HEK293 (cell line): Measurements from ENCODE around the gene PANK4.
A peak's percentile ranks its signal among the peaks of the same experiment; 100 is the strongest.

ENCODE experiments used
- EGR2 ChIP-seq: fragments of 450-650 bp; formaldehyde crosslinking; IDR thresholded peaks from 2 replicates; pipeline ENCODE4 v1.5.1; 2016; ENCODE audit warnings: low read depth, missing biosample characterization, missing genetic modification characterization
- GLIS1 ChIP-seq: fragments of 450-650 bp; formaldehyde crosslinking; IDR thresholded peaks from 2 replicates; pipeline ENCODE4 v1.5.1; 2016; ENCODE audit warnings: missing biosample characterization, missing genetic modification characterization
- GLIS2 ChIP-seq: fragments of 450-650 bp; formaldehyde crosslinking; IDR thresholded peaks from 2 replicates; pipeline ENCODE4 v1.5.1; 2016; ENCODE audit warnings: missing biosample characterization, missing genetic modification characterization
- HIC1 ChIP-seq: fragments of 450-650 bp; formaldehyde crosslinking; IDR thresholded peaks from 2 replicates; pipeline ENCODE4 v1.5.1; 2016; ENCODE audit warnings: missing biosample characterization, missing genetic modification characterization
- HOXC10 ChIP-seq: sonication (generic); formaldehyde crosslinking; IDR thresholded peaks from 2 replicates; pipeline ENCODE4 v1.8.1; 2023; ENCODE audit warnings: mild to moderate bottlenecking, missing genetic modification reagents
- KLF17 ChIP-seq: fragments of 450-650 bp; formaldehyde crosslinking; IDR thresholded peaks from 2 replicates; pipeline ENCODE4 v1.5.1; 2016; ENCODE audit warnings: missing biosample characterization, missing genetic modification characterization
- KLF8 ChIP-seq: fragments of 450-650 bp; formaldehyde crosslinking; IDR thresholded peaks from 2 replicates; pipeline ENCODE4 v1.5.1; 2016; ENCODE audit warnings: missing biosample characterization, missing genetic modification characterization
- OSR2 ChIP-seq: fragments of 450-650 bp; formaldehyde crosslinking; IDR thresholded peaks from 2 replicates; pipeline ENCODE4 v1.5.1; 2016; ENCODE audit warnings: missing biosample characterization, missing genetic modification characterization
- YY1 ChIP-seq: fragments of 450-650 bp; formaldehyde crosslinking; IDR thresholded peaks from 2 replicates; pipeline ENCODE4 v1.5.1; 2018; ENCODE audit warnings: missing biosample characterization, missing genetic modification characterization
- ZBTB10 ChIP-seq: fragments of 450-650 bp; formaldehyde crosslinking; IDR thresholded peaks from 2 replicates; pipeline ENCODE4 v1.5.1; 2016; ENCODE audit warnings: missing biosample characterization, missing genetic modification characterization
- ZBTB44 ChIP-seq: fragments of 450-650 bp; IDR thresholded peaks from 2 replicates; pipeline ENCODE4 v1.5.1; 2018; ENCODE audit warnings: missing biosample characterization, mild to moderate bottlenecking, missing genetic modification characterization
- ZFHX2 ChIP-seq: fragments of 450-650 bp; formaldehyde crosslinking; conservative IDR thresholded peaks from 2 replicates; pipeline ENCODE4 v1.5.1; 2016; ENCODE audit warnings: missing biosample characterization, missing genetic modification characterization
- ZFP69B ChIP-seq: fragments of 450-650 bp; formaldehyde crosslinking; IDR thresholded peaks from 2 replicates; pipeline ENCODE4 v1.5.1; 2016; ENCODE audit warnings: missing biosample characterization, missing genetic modification characterization
- ZIC2 ChIP-seq: fragments of 450-650 bp; formaldehyde crosslinking; IDR thresholded peaks from 2 replicates; pipeline ENCODE4 v1.5.1; 2016; ENCODE audit warnings: missing biosample characterization, missing genetic modification characterization
- ZNF202 ChIP-seq: fragments of 450-650 bp; formaldehyde crosslinking; IDR thresholded peaks from 2 replicates; pipeline ENCODE4 v1.5.1; 2016; ENCODE audit warnings: missing biosample characterization, missing genetic modification characterization, borderline replicate concordance
- ZNF449 ChIP-seq: fragments of 450-650 bp; formaldehyde crosslinking; IDR thresholded peaks from 2 replicates; pipeline ENCODE4 v1.5.1; 2017; ENCODE audit warnings: missing biosample characterization, mild to moderate bottlenecking, missing genetic modification characterization, moderate library complexity
- ZNF544 ChIP-seq: fragments of 450-650 bp; formaldehyde crosslinking; IDR thresholded peaks from 2 replicates; pipeline ENCODE4 v1.5.0; 2017; ENCODE audit warnings: missing biosample characterization, missing genetic modification characterization
- ZNF580 ChIP-seq: fragments of 450-650 bp; formaldehyde crosslinking; IDR thresholded peaks from 2 replicates; pipeline ENCODE4 v1.5.1; 2016; ENCODE audit warnings: missing biosample characterization, missing genetic modification characterization
- ZNF623 ChIP-seq: fragments of 450-650 bp; formaldehyde crosslinking; IDR thresholded peaks from 2 replicates; pipeline ENCODE4 v1.5.1; 2016; ENCODE audit warnings: missing biosample characterization, missing genetic modification characterization
- ZNF624 ChIP-seq: fragments of 450-650 bp; formaldehyde crosslinking; IDR thresholded peaks from 2 replicates; pipeline ENCODE4 v1.5.1; 2017; ENCODE audit warnings: missing biosample characterization, missing genetic modification characterization
- ZSCAN30 ChIP-seq: fragments of 450-650 bp; IDR thresholded peaks from 2 replicates; pipeline ENCODE4 v1.5.1; 2018; ENCODE audit warnings: missing biosample characterization, mild to moderate bottlenecking, missing genetic modification characterization, moderate library complexity

PANK4 gene

GRCh38 chr1:2541619-2542245 lies 15.3 kb upstream of the PANK4 start (continued):
- TF ChIP-seq ZBTB10 (no peak), ZIC2 (tag by site-specific recombination) (peak; percentile 99), ZNF202 (tag by site-specific recombination) (no peak), YY1 (tag by site-specific recombination) (0 out of 2 replicates have a peak, but pooled peaks have one; percentile 34), HIC1 (peak; percentile 34; the same call in 1 of the 2 replicates), GLIS1 (tag by site-specific recombination) (peak; percentile 91), EGR2 (tag by site-specific recombination) (0 out of 2 replicates have a peak, but pooled peaks have one; percentile 8), HOXC10 (CRISPR knock-in tag) (no peak), ZSCAN30 (tag by site-specific recombination) (no peak), KLF8 (tag by site-specific recombination) (no peak), ZFHX2 (tag by site-specific recombination) (peak; percentile 67), ZNF449 (tag by site-specific recombination) (no peak), OSR2 (tag by site-specific recombination) (peak; percentile 83), ZNF624 (0 out of 2 replicates have a peak, but pooled peaks have one; percentile 18), ZNF623 (peak; percentile 22; the same call in 1 of the 2 replicates), ZBTB44 (no peak), ZNF544 (no peak), KLF17 (tag by site-specific recombination) (peak; percentile 31; the same call in 1 of the 2 replicates), GLIS2 (tag by site-specific recombination) (peak; percentile 51), ZNF580 (tag by site-specific recombination) (peak; percentile 70), ZFP69B (tag by site-specific recombination) (no peak)
